Activated naive CD8-positive, alpha-beta T cell treated with anti-CD3 and anti-CD28 coated beads, Interleukin-2, amount 10 ng/mL, durations not matched to agents 7 days and 5 days (primary cell): ENCODE data around the gene ASB6. TPM values are rescaled to one million over a fixed set of nuclear protein-coding genes. Genes with fewer than 3 reads are reported as not detected.
"Not testable (repeated sequence)": the region's sequence is repeated elsewhere in the genome, so short reads cannot be mapped to it uniquely, and the experiment has no call there.

ENCODE experiments used
- ATAC-seq: fragments of 150-1000 bp; cut with Tn5 transposase; one replicate; pipeline ENCODE4 v1.10.0; 2021; ENCODE audit warnings: low read depth, moderate library complexity
- POLR2A ChIA-PET: fragments of 350-600 bp; sonication (Branson Sonifier 250); formaldehyde crosslinking; loops from one replicate; lab custom pipeline; 2021; ENCODE audit warnings: antibody characterized with exemption; lab: Charles Lee
- DNase-seq: peaks from one replicate; pipeline ENCODE4 v3.0.0; 2021
- H3K27ac Mint-ChIP-seq: one replicate; pipeline ENCODE4 v1.8.0; 2022; ENCODE audit warnings: mild to moderate bottlenecking, mixed read lengths
- H3K27me3 Mint-ChIP-seq: one replicate; pipeline ENCODE4 v1.8.0; 2022; ENCODE audit warnings: mild to moderate bottlenecking, moderate library complexity, mixed read lengths
- H3K36me3 Mint-ChIP-seq: one replicate; pipeline ENCODE4 v1.8.0; 2021; ENCODE audit warnings: mild to moderate bottlenecking, mixed read lengths
- H3K4me1 Mint-ChIP-seq: one replicate; pipeline ENCODE4 v1.8.0; 2021; ENCODE audit warnings: mixed read lengths
- H3K4me3 Mint-ChIP-seq: one replicate; pipeline ENCODE4 v1.8.0; 2022; ENCODE audit warnings: mild to moderate bottlenecking, moderate library complexity, mixed read lengths
- H3K9me3 Mint-ChIP-seq: one replicate; pipeline ENCODE4 v1.8.0; 2021; ENCODE audit warnings: mixed read lengths
- total RNA-seq, 2 experiments: library from RNA; stranded (reverse); gene quantifications; one replicate each; pipeline ENCODE4 v1.2.3, GENCODE V29; 2021

ASB6 gene
- total RNA-seq, 2 experiments from 2014 or later = 27.8 to 29.0 TPM

- peak; percentile 22 for ATAC-seq
- no peak for DNase-seq
- Mint-ChIP-seq H3K36me3 (peaks cover 2% of the 10 kb centered on the region), H3K9me3 (no peaks in the 10 kb centered on the region), H3K4me1 (peaks cover 44% of the 10 kb centered on the region), H3K4me3 (no peak overlapping the region), H3K27ac (peak overlapping the region; percentile 54), H3K27me3 (no peaks in the 10 kb centered on the region)
- POLR2A ChIA-PET = no interaction called here
Observed at GRCh38 chr9:129602598-129603415, 39.1 kb downstream of the ASB6 start.

- H3K4me1 Mint-ChIP-seq = peaks cover 35% of the 10 kb centered on the region
- no peak overlapping the region for H3K27ac Mint-ChIP-seq
- POLR2A ChIA-PET = no interaction called here
- no peaks in the 10 kb centered on the region for H3K27me3 Mint-ChIP-seq
- H3K9me3 Mint-ChIP-seq = no peaks in the 10 kb centered on the region
- H3K4me3 Mint-ChIP-seq = no peak overlapping the region
- ATAC-seq (no peak), DNase-seq (no peak)
- peaks cover 2% of the 10 kb centered on the region for H3K36me3 Mint-ChIP-seq
Observed at GRCh38 chr9:129601082-129601674, 40.8 kb downstream of the ASB6 start.

- ATAC-seq (peak; percentile 55), DNase-seq (no peak)
- H3K4me1 Mint-ChIP-seq = peaks cover 37% of the 10 kb centered on the region
- H3K27ac Mint-ChIP-seq = peak overlapping the region; percentile 80
- H3K9me3 Mint-ChIP-seq = no peaks in the 10 kb centered on the region
- POLR2A ChIA-PET = interaction anchor here (1.0 to 2.5 kb wide), 3 partner anchors 8 to 457 kb away, joined by 3 to 11 read pairs (median 11); partner anchors contain the start of gene NTMT1
- peaks cover 10% of the 10 kb centered on the region for H3K27me3 Mint-ChIP-seq
- H3K4me3 Mint-ChIP-seq = peak overlapping the region; percentile 67
- H3K36me3 Mint-ChIP-seq = peaks cover 2% of the 10 kb centered on the region
Observed at GRCh38 chr9:129598089-129598596, 43.8 kb downstream of the ASB6 start.

GRCh38 chr9:129597355-129598088 is 44.4 kb downstream of the ASB6 start:
- ATAC-seq (peak; percentile 67), DNase-seq (peak; percentile 68)
- peak overlapping the region; percentile 80 for H3K27ac Mint-ChIP-seq
- peaks cover 2% of the 10 kb centered on the region for H3K36me3 Mint-ChIP-seq
- no peaks in the 10 kb centered on the region for H3K9me3 Mint-ChIP-seq
- H3K27me3 Mint-ChIP-seq = peaks cover 10% of the 10 kb centered on the region
- POLR2A ChIA-PET = interaction anchor here (0.8 to 2.9 kb wide), 8 partner anchors 9 to 457 kb away, joined by 3 to 14 read pairs (median 8); partner anchors contain the start of gene NTMT1
- H3K4me1 Mint-ChIP-seq = peaks cover 32% of the 10 kb centered on the region
- H3K4me3 Mint-ChIP-seq = peak overlapping the region; percentile 67

- peak overlapping the region; percentile 17 for H3K27ac Mint-ChIP-seq
- peak overlapping the region; percentile 16 for H3K4me3 Mint-ChIP-seq
- POLR2A ChIA-PET = interaction anchor here (0.8 to 2.9 kb wide), 7 partner anchors 10 to 221 kb away, joined by 3 to 14 read pairs (median 9); partner anchors contain the start of gene NTMT1
Observed at GRCh38 chr9:129596541-129597331, 45.2 kb downstream of the ASB6 start.

GRCh38 chr9:129595903-129596540 is 45.9 kb downstream of the ASB6 start:
- Mint-ChIP-seq H3K9me3 (no peaks in the 10 kb centered on the region), H3K4me3 (peak overlapping the region; percentile 9), H3K36me3 (peaks cover 2% of the 10 kb centered on the region), H3K4me1 (peaks cover 29% of the 10 kb centered on the region), H3K27ac (peak overlapping the region; percentile 72), H3K27me3 (peaks cover 10% of the 10 kb centered on the region)
- ATAC-seq (no peak), DNase-seq (no peak)
- POLR2A ChIA-PET = interaction anchor here (0.7 to 2.9 kb wide), 5 partner anchors 10 to 213 kb away, joined by 3 to 14 read pairs (median 9); no protein-coding TSS in a partner anchor

More at GRCh38 chr9:129596541-129597331, 45.2 kb downstream of the ASB6 start:
- H3K9me3 Mint-ChIP-seq = no peaks in the 10 kb centered on the region
- DNase-seq (no peak), ATAC-seq (peak; percentile 7)
- peaks cover 29% of the 10 kb centered on the region for H3K4me1 Mint-ChIP-seq
- H3K36me3 Mint-ChIP-seq = peaks cover 2% of the 10 kb centered on the region
- H3K27me3 Mint-ChIP-seq = peaks cover 10% of the 10 kb centered on the region

- POLR2A ChIA-PET = interaction anchor here (0.5 to 2.9 kb wide), 5 partner anchors 9 to 1459 kb away, joined by 3 to 14 read pairs (median 9); no protein-coding TSS in a partner anchor
- peaks cover 29% of the 10 kb centered on the region for H3K4me1 Mint-ChIP-seq
- H3K27me3 Mint-ChIP-seq = peaks cover 15% of the 10 kb centered on the region
- no peaks in the 10 kb centered on the region for H3K9me3 Mint-ChIP-seq
- ATAC-seq (no peak), DNase-seq (no peak)
- H3K27ac Mint-ChIP-seq = peak overlapping the region; percentile 51
- peaks cover 2% of the 10 kb centered on the region for H3K36me3 Mint-ChIP-seq
- H3K4me3 Mint-ChIP-seq = no peak overlapping the region
Observed at GRCh38 chr9:129595311-129595741, 46.6 kb downstream of the ASB6 start.

- POLR2A ChIA-PET = no interaction called here
- Mint-ChIP-seq H3K9me3 (no peaks in the 10 kb centered on the region), H3K36me3 (peaks cover 2% of the 10 kb centered on the region), H3K4me3 (no peak overlapping the region), H3K27me3 (peaks cover 17% of the 10 kb centered on the region), H3K27ac (no peak overlapping the region), H3K4me1 (peaks cover 29% of the 10 kb centered on the region)
- ATAC-seq = no peak
- DNase-seq = no peak
Observed at GRCh38 chr9:129594632-129595031, 47.3 kb downstream of the ASB6 start.

- not testable (repeated sequence) for DNase-seq, H3K27ac Mint-ChIP-seq, H3K9me3 Mint-ChIP-seq, ATAC-seq, H3K4me3 Mint-ChIP-seq, H3K36me3 Mint-ChIP-seq
- H3K4me1 Mint-ChIP-seq = peaks cover 19% of the 10 kb centered on the region
- POLR2A ChIA-PET = interaction anchor here (0.6 to 1.5 kb wide), 3 partner anchors 9 to 183 kb away, joined by 4 to 6 read pairs (median 5); no protein-coding TSS in a partner anchor
- H3K27me3 Mint-ChIP-seq = peaks cover 22% of the 10 kb centered on the region
Observed at GRCh38 chr9:129592790-129593189, 49.2 kb downstream of the ASB6 start.

- no peaks in the 10 kb centered on the region for H3K36me3 Mint-ChIP-seq
- peaks cover 26% of the 10 kb centered on the region for H3K4me1 Mint-ChIP-seq
- POLR2A ChIA-PET = interaction anchor here (0.7 kb wide), 1 partner anchor 1826 kb away, joined by 5 read pairs; no protein-coding TSS in a partner anchor
- peaks cover 22% of the 10 kb centered on the region for H3K27me3 Mint-ChIP-seq
- ATAC-seq (no peak), DNase-seq (no peak)
- H3K27ac Mint-ChIP-seq = no peak overlapping the region
- H3K9me3 Mint-ChIP-seq = no peaks in the 10 kb centered on the region
- H3K4me3 Mint-ChIP-seq = no peak overlapping the region
Observed at GRCh38 chr9:129591916-129592315, 50.0 kb downstream of the ASB6 start.

- Mint-ChIP-seq H3K27me3 (peaks cover 22% of the 10 kb centered on the region), H3K36me3 (no peaks in the 10 kb centered on the region), H3K4me1 (peaks cover 29% of the 10 kb centered on the region), H3K9me3 (no peaks in the 10 kb centered on the region), H3K4me3 (no peak overlapping the region), H3K27ac (no peak overlapping the region)
- ATAC-seq (no peak), DNase-seq (no peak)
- POLR2A ChIA-PET = no interaction called here
Observed at GRCh38 chr9:129590466-129590865, 51.5 kb downstream of the ASB6 start.
